Aortic smooth muscle cell (primary cell): ENCODE data around the gene LY6G6D. TPM values are rescaled to one million over a fixed set of nuclear protein-coding genes. Genes with fewer than 3 reads are reported as not detected.

ENCODE experiments used
- total RNA-seq: library from RNA; depleted of rRNA; stranded (reverse); fragments of >200 nt; gene quantifications from 2 replicates; pipeline ENCODE4 v1.2.3, GENCODE V29; 2014

Gene LY6G6D
- total RNA-seq, 1 donor from 2014 or later: not detected

Other genes with a start within 250 kb of the LY6G6D start
- 14.4 and 20.9 TPM in 2 replicates for gene MICB, start 217.2 kb upstream of the LY6G6D start, total RNA-seq
- gene MCCD1, start 186.4 kb upstream of the LY6G6D start, total RNA-seq: not detected in 2 replicates
- 366 and 394 TPM in 2 replicates for gene DDX39B, start 173.3 kb upstream of the LY6G6D start, total RNA-seq
- 3.3 and 4.0 TPM in 2 replicates for gene ATP6V1G2, start 168.7 kb upstream of the LY6G6D start, total RNA-seq
- 22.6 and 22.9 TPM in 2 replicates for gene NFKBIL1, start 167.7 kb upstream of the LY6G6D start, total RNA-seq
- gene LTA, start 143.1 kb upstream of the LY6G6D start, total RNA-seq: not detected in 2 replicates
- gene TNF, start 139.8 kb upstream of the LY6G6D start, total RNA-seq: not detected in 2 replicates
- not detected in 2 replicates for gene LTB, start 132.9 kb upstream of the LY6G6D start, total RNA-seq
- gene LST1, start 129.1 kb upstream of the LY6G6D start, total RNA-seq: not detected in 2 replicates
- gene NCR3, start 122.3 kb upstream of the LY6G6D start, total RNA-seq: not detected in 2 replicates
- not detected in 2 replicates for gene AIF1, start 100.1 kb upstream of the LY6G6D start, total RNA-seq
- 31.6 and 39.6 TPM in 2 replicates for gene PRRC2A, start 94.6 kb upstream of the LY6G6D start, total RNA-seq
- 107 and 122 TPM in 2 replicates for gene BAG6, start 62.7 kb upstream of the LY6G6D start, total RNA-seq
- gene APOM, start 59.5 kb upstream of the LY6G6D start, total RNA-seq: 1.5 and 1.8 TPM in 2 replicates
- 22.2 and 26.7 TPM in 2 replicates for gene C6orf47, start 54.6 kb upstream of the LY6G6D start, total RNA-seq
- 14.3 and 15.4 TPM in 2 replicates for gene GPANK1, start 50.4 kb upstream of the LY6G6D start, total RNA-seq
- 80.7 and 85.0 TPM in 2 replicates for gene CSNK2B, start 49.3 kb upstream of the LY6G6D start, total RNA-seq
- gene LY6G5B, start 45.4 kb upstream of the LY6G6D start, total RNA-seq: 2.0 and 3.2 TPM in 2 replicates
- 0.40 and 0.75 TPM in 2 replicates for gene LY6G5C, start 34.3 kb upstream of the LY6G6D start, total RNA-seq
- 51.5 and 62.8 TPM in 2 replicates for gene ABHD16A, start 12.0 kb upstream of the LY6G6D start, total RNA-seq
- not detected in 2 replicates for gene LY6G6F, start 8.5 kb upstream of the LY6G6D start, total RNA-seq
- gene LY6G6C, start 6.4 kb downstream of the LY6G6D start, total RNA-seq: not detected in 2 replicates
- not detected in 2 replicates for gene MPIG6B, start 8.0 kb downstream of the LY6G6D start, total RNA-seq
- 112 and 142 TPM in 2 replicates for gene DDAH2, start 14.0 kb downstream of the LY6G6D start, total RNA-seq
- gene CLIC1, start 21.2 kb downstream of the LY6G6D start, total RNA-seq: 784 and 832 TPM in 2 replicates
- 5.3 and 5.4 TPM in 2 replicates for gene MSH5, start 24.7 kb downstream of the LY6G6D start, total RNA-seq
- gene SAPCD1, start 47.3 kb downstream of the LY6G6D start, total RNA-seq: 1.8 and 1.9 TPM in 2 replicates
- gene VWA7, start 62.0 kb downstream of the LY6G6D start, total RNA-seq: 0.13 and 0.19 TPM in 2 replicates
- 37.6 and 48.4 TPM in 2 replicates for gene VARS1, start 80.4 kb downstream of the LY6G6D start, total RNA-seq
- gene LSM2, start 91.6 kb downstream of the LY6G6D start, total RNA-seq: 17.9 and 25.9 TPM in 2 replicates
- gene HSPA1L, start 99.9 kb downstream of the LY6G6D start, total RNA-seq: 1.5 and 1.6 TPM in 2 replicates
- gene HSPA1A, start 100.2 kb downstream of the LY6G6D start, total RNA-seq: 97.9 and 108 TPM in 2 replicates
- gene HSPA1B, start 112.4 kb downstream of the LY6G6D start, total RNA-seq: 158 and 185 TPM in 2 replicates
- 60.4 and 69.0 TPM in 2 replicates for gene NEU1, start 147.5 kb downstream of the LY6G6D start, total RNA-seq
- gene SLC44A4, start 163.6 kb downstream of the LY6G6D start, total RNA-seq: 0.13 and 0.44 TPM in 2 replicates
- 42.3 and 49.1 TPM in 2 replicates for gene EHMT2, start 182.3 kb downstream of the LY6G6D start, total RNA-seq
- 3.3 and 3.7 TPM in 2 replicates for gene ZBTB12, start 186.7 kb downstream of the LY6G6D start, total RNA-seq
- 2.8 and 4.3 TPM in 2 replicates for gene C2, start 212.4 kb downstream of the LY6G6D start, total RNA-seq
- 20.3 and 31.2 TPM in 2 replicates for gene CFB, start 230.7 kb downstream of the LY6G6D start, total RNA-seq
- 107 and 119 TPM in 2 replicates for gene NELFE, start 243.6 kb downstream of the LY6G6D start, total RNA-seq
- gene SKIC2, start 243.8 kb downstream of the LY6G6D start, total RNA-seq: 41.2 and 58.4 TPM in 2 replicates